ENCODE data around the gene MTM1. TPM values are rescaled to one million over a fixed set of nuclear protein-coding genes. Genes with fewer than 3 reads are reported as not detected.

Gene MTM1
- total and polyA plus RNA-seq, 2 experiments from 2014 or later = 8.1 to 8.9 TPM

DNA sequence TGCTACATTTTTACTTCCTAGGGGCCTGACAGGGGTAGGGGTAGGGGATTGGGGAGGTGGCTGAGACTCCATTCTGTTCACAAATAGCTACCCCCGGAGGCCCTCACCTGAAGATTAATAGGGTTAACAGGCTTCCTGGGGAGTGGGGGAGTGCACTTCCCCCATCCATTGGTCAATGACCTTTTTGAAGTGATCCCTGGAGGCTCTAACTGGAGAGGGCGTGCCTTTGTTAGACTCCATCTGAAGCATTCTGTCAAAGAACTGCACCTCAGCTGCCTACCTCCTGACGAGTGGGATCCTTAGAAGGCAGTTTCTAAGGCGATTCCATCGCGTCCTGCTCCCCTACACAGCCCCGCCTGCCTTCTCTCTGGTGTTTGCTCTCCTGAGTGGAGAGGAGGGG lies 10.0 kb upstream of the MTM1 start:
- in situ Hi-C loops (cut with MboI) = no loop called here
- Histone ChIP-seq H3K9ac (no peak overlapping the region), H3K4me3 (no peak overlapping the region), H3K9me2 (ENCODE audit: insufficient read depth) (no peaks in the 10 kb centered on the region), H3K4me2 (ENCODE audit: unreplicated experiment) (no peak overlapping the region), H3K27ac (no peak overlapping the region), H3K27me3 (replicated peaks; ENCODE audit: insufficient read depth) (no peaks in the 10 kb centered on the region), H3K9me3 (ENCODE audit: low read depth) (no peaks in the 10 kb centered on the region), H3K4me1 (ENCODE audit: insufficient read depth) (no peaks in the 10 kb centered on the region), H3K79me2 (ENCODE audit: insufficient read depth) (no peaks in the 10 kb centered on the region), H3K36me3 (ENCODE audit: low read depth) (no peaks in the 10 kb centered on the region), H3F3A (ENCODE audit: insufficient read depth) (no peaks in the 10 kb centered on the region), H2AFZ (no peak overlapping the region), H4K20me1 (ENCODE audit: insufficient read depth) (no peaks in the 10 kb centered on the region)
- no peak for DNase-seq
- TF ChIP-seq EZH2phosphoT487 (IDR thresholded peaks at IDR 0.05; ENCODE audit: insufficient read depth, low read depth) = no peak
- no peak for TF ChIP-seq EZH2 (IDR thresholded peaks at IDR 0.05; ENCODE audit: insufficient read depth, poor library complexity, severe bottlenecking)
- WGBS, 2 experiments (ENCODE audit: low coverage in 1 of 2, low lambda C conversion rate in 2 of 2, missing lambda C conversion rate in 2 of 2) = 32 to 56% methylated on average over 2 to 7 of the region's 7 CpGs

DNA sequence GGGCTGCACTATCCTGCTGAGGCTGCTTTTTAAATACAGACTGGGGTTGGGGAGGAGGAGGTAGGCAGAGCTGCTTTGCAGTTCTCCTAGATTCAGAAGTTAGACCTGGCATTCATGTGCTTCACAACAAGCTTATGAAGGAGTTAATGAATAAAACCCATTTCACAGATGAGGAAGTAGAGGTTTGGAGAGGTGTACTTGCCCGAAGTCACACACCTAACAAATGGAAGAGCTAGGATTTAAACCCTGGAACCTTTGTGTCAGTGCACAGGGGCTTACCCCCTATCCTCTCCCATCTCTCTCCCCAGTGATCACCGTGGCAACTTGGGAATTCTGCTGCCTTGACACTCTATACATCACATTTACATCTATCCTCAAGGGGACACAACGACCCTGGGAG lies 3.6 kb upstream of the MTM1 start:
- no peaks in the 10 kb centered on the region for H3K27me3 ChIP-seq (replicated peaks; ENCODE audit: insufficient read depth)
- TF ChIP-seq EZH2 (IDR thresholded peaks at IDR 0.05; ENCODE audit: insufficient read depth, poor library complexity, severe bottlenecking) (no peak), EZH2phosphoT487 (IDR thresholded peaks at IDR 0.05; ENCODE audit: insufficient read depth, low read depth) (no peak)
- H3K9ac ChIP-seq = no peak overlapping the region
- no peaks in the 10 kb centered on the region; the same call in 1 of the 2 replicates for H4K20me1 ChIP-seq (ENCODE audit: insufficient read depth)
- H3K9me2 ChIP-seq (ENCODE audit: insufficient read depth) = no peaks in the 10 kb centered on the region
- no peak overlapping the region for H2AFZ ChIP-seq
- no peak overlapping the region for H3K27ac ChIP-seq
- H3K79me2 ChIP-seq (ENCODE audit: insufficient read depth) = peaks cover 6% of the 10 kb centered on the region
- in situ Hi-C loops (cut with MboI) = no loop called here
- H3K4me1 ChIP-seq (ENCODE audit: insufficient read depth) = no peaks in the 10 kb centered on the region
- no peak overlapping the region for H3K4me3 ChIP-seq
- 42 to 52% methylated on average over 3 of the region's 3 CpGs for WGBS, 2 experiments (ENCODE audit: low coverage in 1 of 2, low lambda C conversion rate in 2 of 2, missing lambda C conversion rate in 2 of 2)
- no peaks in the 10 kb centered on the region for H3K36me3 ChIP-seq (ENCODE audit: low read depth)
- H3F3A ChIP-seq (ENCODE audit: insufficient read depth) = no peaks in the 10 kb centered on the region
- no peak for DNase-seq
- H3K4me2 ChIP-seq (ENCODE audit: unreplicated experiment) = no peak overlapping the region
- no peaks in the 10 kb centered on the region for H3K9me3 ChIP-seq (ENCODE audit: low read depth)

DNA sequence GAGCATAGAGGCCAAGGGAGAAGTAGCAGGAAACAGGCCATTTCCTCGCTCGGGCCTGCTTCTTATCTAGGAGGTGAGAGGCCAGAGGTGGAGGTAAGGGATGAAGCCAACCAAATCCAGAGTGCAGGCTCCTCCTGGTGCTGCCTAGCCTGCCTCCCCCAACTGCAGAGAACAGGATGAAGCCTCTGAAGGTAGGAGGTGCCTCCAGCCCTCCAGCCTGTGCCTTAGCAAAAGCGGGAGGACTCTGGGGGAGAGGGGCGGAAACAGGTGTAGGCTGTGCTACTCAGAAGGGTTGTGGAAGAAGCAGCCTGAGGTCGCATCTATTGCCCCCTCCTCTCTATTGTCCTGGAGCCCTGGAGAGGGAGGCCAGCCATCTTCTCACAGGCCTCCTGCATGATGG lies 2.9 kb upstream of the MTM1 start:
- Histone ChIP-seq H3K27ac (no peak overlapping the region), H4K20me1 (ENCODE audit: insufficient read depth) (no peaks in the 10 kb centered on the region; the same call in 1 of the 2 replicates), H3F3A (ENCODE audit: insufficient read depth) (no peaks in the 10 kb centered on the region), H3K27me3 (replicated peaks; ENCODE audit: insufficient read depth) (no peaks in the 10 kb centered on the region), H3K36me3 (ENCODE audit: low read depth) (no peaks in the 10 kb centered on the region), H3K9me2 (ENCODE audit: insufficient read depth) (no peaks in the 10 kb centered on the region), H2AFZ (no peak overlapping the region), H3K79me2 (ENCODE audit: insufficient read depth) (peaks cover 13% of the 10 kb centered on the region), H3K4me2 (ENCODE audit: unreplicated experiment) (no peak overlapping the region), H3K9me3 (ENCODE audit: low read depth) (no peaks in the 10 kb centered on the region), H3K4me1 (ENCODE audit: insufficient read depth) (no peaks in the 10 kb centered on the region), H3K4me3 (no peak overlapping the region), H3K9ac (no peak overlapping the region)
- WGBS, 2 experiments (ENCODE audit: low coverage in 1 of 2, low lambda C conversion rate in 2 of 2, missing lambda C conversion rate in 2 of 2) = 81 to 93% methylated on average over 5 of the region's 5 CpGs
- DNase-seq = no peak
- in situ Hi-C loops (cut with MboI) = no loop called here
- TF ChIP-seq EZH2phosphoT487 (IDR thresholded peaks at IDR 0.05; ENCODE audit: insufficient read depth, low read depth) (no peak), EZH2 (IDR thresholded peaks at IDR 0.05; ENCODE audit: insufficient read depth, poor library complexity, severe bottlenecking) (no peak)

DNA sequence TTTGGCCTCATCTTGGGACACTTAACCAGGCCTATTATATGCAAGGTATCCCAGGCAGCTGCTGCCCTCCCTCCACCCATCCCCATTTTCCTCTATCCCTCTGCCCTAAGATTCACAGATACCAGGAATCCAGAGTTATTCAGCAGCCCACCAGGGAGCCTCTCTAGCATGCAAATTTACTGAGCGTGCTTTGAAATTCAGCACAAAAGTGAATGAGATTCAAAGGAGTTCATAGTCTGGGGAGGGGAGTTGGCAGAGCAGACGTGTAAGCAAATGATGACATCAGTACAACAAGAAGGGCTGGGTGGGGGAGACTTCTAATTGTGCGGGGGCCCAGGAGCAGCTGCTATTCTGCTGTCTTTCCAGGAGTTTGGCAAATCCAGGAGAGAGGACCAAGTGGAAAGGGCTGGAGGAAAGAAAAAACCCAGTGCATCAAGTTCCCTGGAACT lies 1.7 kb upstream of the MTM1 start:
- in situ Hi-C loops (cut with MboI) = no loop called here
- TF ChIP-seq EZH2phosphoT487 (IDR thresholded peaks at IDR 0.05; ENCODE audit: insufficient read depth, low read depth) (no peak), EZH2 (IDR thresholded peaks at IDR 0.05; ENCODE audit: insufficient read depth, poor library complexity, severe bottlenecking) (no peak)
- Histone ChIP-seq H3K36me3 (ENCODE audit: low read depth) (no peaks in the 10 kb centered on the region), H3K79me2 (ENCODE audit: insufficient read depth) (peaks cover 25% of the 10 kb centered on the region), H3K9me2 (ENCODE audit: insufficient read depth) (no peaks in the 10 kb centered on the region), H4K20me1 (ENCODE audit: insufficient read depth) (no peaks in the 10 kb centered on the region; the same call in 1 of the 2 replicates), H3K4me1 (ENCODE audit: insufficient read depth) (no peaks in the 10 kb centered on the region), H3K4me2 (ENCODE audit: unreplicated experiment) (no peak overlapping the region), H3K27me3 (replicated peaks; ENCODE audit: insufficient read depth) (no peaks in the 10 kb centered on the region), H3F3A (ENCODE audit: insufficient read depth) (no peaks in the 10 kb centered on the region), H3K9me3 (ENCODE audit: low read depth) (no peaks in the 10 kb centered on the region), H2AFZ (no peak overlapping the region), H3K27ac (no peak overlapping the region), H3K9ac (no peak overlapping the region), H3K4me3 (no peak overlapping the region)
- 35 to 54% methylated on average over 3 of the region's 3 CpGs for WGBS, 2 experiments (ENCODE audit: low coverage in 1 of 2, low lambda C conversion rate in 2 of 2, missing lambda C conversion rate in 2 of 2)
- DNase-seq = no peak

All from GM23248 (cell line).